GM21717 (cell line): ENCODE measurements around the gene CNOT8.
"Not testable (repeated sequence)": the region's sequence is repeated elsewhere in the genome, so short reads cannot be mapped to it uniquely, and the experiment has no call there.

Source experiments
- ATAC-seq: cut with Tn5 transposase; IDR thresholded peaks from one replicate; pipeline ENCODE4 v1.9.1; 2021; ENCODE audit warnings: mild to moderate bottlenecking, moderate library complexity; ENCODE audit not compliant: unreplicated experiment

CNOT8 gene

GRCh38 chr5:154834053-154834452 lies 24.4 kb upstream of the CNOT8 start:
- no peak for ATAC-seq

DNA sequence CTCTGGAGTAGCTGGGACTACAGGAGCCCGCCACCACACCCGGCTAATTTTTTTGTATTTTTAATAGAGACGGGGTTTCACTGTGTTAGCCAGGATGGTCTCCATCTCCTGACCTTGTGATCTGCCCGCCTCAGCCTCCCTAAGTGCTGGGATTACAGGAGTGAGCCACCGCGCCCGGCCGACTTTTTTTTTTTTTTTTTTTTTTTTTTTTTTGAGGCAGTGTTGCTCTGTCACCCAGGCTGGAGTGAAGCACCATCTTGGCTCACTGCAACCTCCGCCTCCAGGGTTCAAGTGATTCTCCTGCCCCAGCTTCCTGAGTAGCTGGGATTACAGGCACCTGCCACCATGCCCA lies 22.8 kb upstream of the CNOT8 start:
- ATAC-seq: not testable (repeated sequence)

DNA sequence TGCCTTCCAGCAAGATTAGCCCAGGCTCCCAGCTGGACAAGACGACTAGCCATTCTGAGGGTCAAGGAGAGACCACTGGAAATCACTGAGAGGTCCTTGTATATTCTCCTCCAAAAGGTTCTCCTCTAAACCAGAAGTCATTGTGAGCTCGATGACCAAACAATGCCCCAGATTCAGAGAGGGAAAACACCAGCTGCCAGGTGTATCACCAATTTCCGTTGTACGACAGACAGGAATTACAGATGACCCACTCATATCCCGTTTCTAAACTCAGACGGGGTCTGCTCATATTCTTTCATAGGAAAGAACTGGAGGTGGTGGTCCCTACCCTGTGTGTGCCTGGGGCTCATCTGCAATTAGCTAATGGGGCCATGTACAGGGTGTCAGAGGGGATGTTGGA lies 22.2 kb upstream of the CNOT8 start:
- ATAC-seq: no peak

DNA sequence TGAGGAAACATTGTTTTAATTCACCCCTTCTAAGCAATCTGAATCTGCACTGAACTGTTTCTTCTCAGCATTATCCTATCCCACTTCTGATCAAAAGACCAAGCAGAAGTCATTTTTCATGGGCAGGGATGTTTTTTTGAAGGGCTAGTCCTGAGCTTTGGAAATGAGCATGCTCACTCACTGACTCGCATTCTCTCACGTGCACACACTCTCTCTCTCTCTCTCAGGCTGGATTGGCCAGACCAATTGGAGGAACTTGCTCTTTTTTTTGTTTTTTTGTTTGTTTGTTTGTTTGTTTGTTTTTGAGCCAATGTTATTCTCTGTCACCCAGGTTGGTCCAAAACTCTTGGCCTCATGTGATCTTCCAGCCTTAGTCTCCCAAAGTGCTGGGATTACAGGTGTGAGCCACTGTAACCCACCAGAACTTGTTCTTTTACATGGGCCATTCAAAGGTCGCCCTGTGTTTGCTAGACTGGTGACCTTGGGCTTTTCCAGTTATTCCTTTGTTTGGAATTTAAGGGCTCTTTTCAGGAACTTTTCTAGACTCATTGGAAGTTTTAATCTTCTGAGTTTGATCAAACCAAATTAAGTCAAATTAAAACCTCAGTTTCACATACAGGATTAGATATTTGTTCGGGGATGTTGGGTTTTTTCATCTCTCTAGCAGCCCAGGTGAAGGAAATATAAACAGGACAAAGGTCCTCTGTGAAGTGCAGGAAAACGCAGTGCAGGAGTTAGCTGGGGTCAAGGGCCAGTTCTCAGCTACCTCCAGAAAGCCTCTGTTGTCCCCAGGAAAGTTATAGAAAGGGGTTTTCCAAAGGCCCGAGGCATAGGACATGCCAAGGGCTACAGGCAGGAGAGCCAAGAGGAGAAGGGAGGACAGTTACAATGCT lies 21.2 kb upstream of the CNOT8 start:
- ATAC-seq: no peak

GRCh38 chr5:154840435-154841272 lies 17.8 kb upstream of the CNOT8 start:
- ATAC-seq: no peak

DNA sequence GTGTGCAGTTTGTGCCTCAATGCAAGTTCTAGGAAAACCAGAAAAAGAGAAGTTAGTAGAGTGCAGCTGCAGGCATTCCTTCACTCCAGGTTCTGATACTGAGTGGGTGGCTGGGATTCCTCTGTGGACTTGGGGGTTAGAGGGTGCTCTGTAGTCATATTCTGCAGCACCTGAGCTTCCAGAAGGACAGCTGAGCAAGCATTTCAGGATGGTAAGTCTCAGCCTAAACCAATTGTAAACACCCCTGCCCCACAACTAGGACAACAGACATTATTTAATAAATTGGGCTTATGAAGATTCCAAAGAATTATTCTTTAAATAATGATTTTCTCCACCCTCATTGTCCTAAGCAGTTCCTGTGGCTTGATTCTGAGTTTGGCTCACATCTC lies 17.2 kb upstream of the CNOT8 start:
- no peak for ATAC-seq

GRCh38 chr5:154842689-154843530 lies 15.5 kb upstream of the CNOT8 start:
- ATAC-seq: no peak

DNA sequence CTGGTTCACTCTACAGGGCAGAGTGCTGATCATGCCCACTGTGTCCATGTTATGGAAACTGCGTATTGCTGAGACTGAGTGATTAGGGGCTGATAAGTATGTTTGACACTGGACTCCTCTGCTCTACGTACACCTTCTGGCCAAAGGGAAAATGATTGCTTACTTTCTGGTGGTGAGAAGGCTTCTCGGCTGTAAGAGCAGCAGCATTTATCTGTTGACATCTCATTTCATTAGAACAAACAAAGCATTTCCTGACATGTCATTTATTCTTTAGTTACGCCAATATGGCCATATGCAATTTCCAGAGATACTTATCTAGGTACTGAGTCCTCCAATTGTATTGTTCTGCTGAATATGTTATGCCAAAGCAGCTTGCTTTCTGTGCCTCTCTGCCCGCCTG lies 13.6 kb upstream of the CNOT8 start:
- ATAC-seq: no peak

DNA sequence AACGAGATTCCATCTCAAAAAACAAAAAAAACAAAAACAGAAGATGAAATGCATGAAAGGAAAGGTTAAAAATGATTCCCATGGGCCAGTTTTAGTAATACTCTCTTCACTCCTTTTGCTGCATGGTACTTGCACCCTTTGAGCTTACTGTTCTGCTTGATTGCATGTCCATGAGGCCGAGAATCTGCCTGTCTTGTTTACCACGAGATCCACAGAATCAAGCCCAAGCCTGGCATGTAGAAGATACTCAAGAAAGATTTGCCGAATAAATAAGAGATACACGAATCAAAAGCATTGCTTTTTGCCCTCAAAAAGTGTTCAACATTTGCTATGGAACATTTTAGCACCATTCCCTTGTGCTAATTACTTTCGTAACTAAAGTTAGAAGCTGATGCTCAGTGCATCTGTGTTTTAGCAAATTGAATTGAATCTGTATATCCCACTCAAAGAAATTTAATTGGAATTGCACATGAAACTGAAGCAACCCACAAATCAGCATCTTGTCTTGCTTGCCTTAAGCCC lies 9.1 kb upstream of the CNOT8 start:
- no peak for ATAC-seq

- no peak for ATAC-seq
Measured at GRCh38 chr5:154849791-154850201, 8.6 kb upstream of the CNOT8 start.

DNA sequence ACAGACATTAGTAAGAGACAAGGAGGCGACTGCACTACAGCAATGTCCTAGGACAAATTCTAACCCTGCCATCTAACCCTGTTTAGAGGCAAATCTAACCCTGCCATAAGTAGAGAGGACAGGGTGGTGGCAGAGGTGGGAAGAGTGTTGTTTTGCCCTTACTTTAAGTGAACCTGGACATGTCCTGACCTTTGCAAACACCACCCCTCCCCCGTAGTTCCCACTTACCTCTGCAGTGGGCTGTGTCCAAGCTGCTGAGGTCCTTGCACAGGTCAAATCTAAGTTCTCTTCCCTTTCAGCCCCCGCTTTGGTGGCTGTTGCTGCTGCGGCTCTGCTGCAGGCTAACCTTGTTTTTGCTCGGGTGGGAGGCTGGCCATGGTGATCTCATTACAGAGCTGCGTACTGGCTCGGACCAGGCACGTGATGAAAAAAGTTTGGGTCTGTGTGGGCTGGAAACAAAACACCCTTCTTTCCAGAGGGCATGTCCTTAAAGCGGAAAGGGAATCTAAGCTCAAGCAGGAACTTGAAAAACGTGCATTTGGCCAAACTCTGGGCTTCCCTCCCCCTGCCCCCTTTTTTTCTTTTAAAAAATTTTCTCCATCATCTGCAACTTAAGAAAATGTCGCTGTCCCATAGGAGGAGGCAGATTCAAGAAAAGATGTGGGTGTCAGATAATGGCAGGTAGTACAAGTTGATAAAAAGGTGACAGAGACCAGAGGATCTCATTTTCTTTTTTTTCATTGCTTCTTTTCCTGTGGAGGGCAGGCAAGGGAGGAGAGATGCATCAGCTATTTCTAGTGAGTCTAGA lies 8.0 kb upstream of the CNOT8 start, which contains the start of gene FAXDC2:
TSS of gene FAXDC2 (minus strand) at position 349 of the 808 bp plus-strand sequence. CDS start 12,425 bp downstream, outside the sequence.
- ATAC-seq: no peak

DNA sequence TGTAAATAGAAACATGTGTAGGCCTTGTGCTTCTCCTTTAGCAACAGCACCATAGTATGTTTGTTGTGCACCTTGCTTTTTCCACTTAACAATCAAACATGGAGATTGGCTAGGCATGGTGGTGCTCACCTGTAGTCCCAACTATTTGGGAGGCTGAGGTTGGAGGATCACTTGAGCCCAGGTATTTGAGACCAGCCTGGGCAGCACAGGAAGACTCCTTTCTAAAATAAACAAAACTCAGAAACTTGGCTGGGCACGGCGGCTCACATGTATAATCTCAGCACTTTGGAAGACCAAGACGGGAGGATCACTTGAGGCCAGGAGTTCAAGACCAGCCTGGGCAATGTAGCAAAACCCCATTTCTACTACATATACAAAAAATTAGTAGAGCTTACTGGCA lies 7.1 kb upstream of the CNOT8 start:
- ATAC-seq: no peak

- peak; percentile 69 for ATAC-seq
Measured at GRCh38 chr5:154857530-154858296, 714 bp upstream of the CNOT8 start.

DNA sequence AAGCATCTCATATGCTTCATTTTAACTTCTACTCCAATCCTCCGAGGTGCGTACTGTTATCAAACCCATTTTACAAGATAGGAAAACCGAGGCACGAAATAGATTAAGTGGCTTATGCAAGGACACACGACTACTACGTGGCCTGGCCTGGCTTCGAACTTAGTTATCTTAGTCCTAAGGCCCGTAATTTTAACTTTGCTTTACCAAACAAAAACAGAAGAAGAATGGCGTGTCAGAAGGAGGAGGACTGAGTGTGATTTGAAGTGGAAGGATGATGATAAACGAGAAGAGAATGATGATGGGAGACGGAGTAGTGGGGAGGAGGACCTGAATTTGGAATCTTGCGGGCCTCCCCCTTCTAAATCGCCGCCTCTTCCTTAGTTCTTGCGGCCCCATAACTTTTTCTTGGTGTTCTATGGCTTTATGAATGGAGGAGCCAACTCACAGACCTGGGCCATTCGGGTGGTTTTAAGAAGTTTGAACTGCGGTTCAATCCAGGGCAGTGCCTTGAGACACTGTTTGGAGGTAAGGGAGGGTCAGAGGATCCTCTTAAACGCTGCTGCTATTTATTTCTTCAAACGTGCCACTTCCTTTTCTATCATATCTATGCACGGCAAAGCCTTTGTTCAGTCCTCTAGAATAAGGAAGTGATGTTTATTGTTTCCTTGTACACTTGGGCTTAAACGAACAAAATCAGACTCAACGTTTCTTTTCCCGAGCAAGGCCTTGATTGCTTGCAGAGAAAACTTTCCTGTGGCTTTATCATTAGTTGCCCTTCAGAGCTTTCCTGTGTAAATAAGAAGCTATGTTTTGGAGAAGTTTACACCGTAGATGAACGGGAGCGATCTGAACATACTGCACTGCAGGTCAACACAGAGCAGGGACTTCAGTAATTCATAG lies 795 bp downstream of the CNOT8 start:
- ATAC-seq: no peak

- no peak for ATAC-seq
Measured at GRCh38 chr5:154860123-154860522, 1.7 kb downstream of the CNOT8 start.

- ATAC-seq: no peak
Measured at GRCh38 chr5:154860765-154861164, 2.3 kb downstream of the CNOT8 start.

GRCh38 chr5:154861946-154862345 lies 3.5 kb downstream of the CNOT8 start:
- ATAC-seq: no peak

DNA sequence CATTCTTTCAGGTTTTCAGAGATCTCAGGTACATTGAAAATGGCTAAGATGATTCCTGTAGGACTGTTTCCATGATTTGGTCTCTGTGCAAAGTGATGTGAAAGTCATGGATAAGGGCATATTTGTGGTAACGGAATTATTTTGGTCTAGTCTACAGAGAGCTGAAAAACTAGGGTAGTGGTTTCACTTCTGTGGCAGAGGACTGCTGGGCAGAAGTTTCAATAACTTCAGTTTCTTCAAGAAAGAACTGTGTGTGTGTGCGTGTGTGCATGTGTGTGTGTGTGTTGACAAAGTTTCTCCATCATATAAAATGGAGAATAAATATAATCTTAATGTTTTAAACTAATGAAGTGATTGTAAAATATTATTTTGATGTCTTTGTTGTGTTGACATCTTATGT lies 4.3 kb downstream of the CNOT8 start:
- ATAC-seq: no peak
